A549 (cell line): ENCODE results near the gene TSHB. TPM values are rescaled to one million over a fixed set of nuclear protein-coding genes. Genes with fewer than 3 reads are reported as not detected.

Source experiments
- ATAC-seq, 2 experiments: fragments of 200-7000 bp in 1 of 2; fragments of >200 bp in 1 of 2; cut with Nextera tagmentation in 1 of 2; cut with Tn5 transposase in 1 of 2; 3 replicates each; pipeline versions ENCODE4 v1.8.0 to v1.9.1; 2018 to 2020; ENCODE audit warnings: mild to moderate bottlenecking in 1 of 2, moderate library complexity in 1 of 2
- CTCF ChIA-PET: fragments of 300-600 bp; sonication (Branson Sonifier 250); formaldehyde crosslinking; extraction: SDS; loops from one replicate; lab custom pipeline; 2021; ENCODE audit warnings: antibody characterized with exemption, inconsistent platforms; lab: Yijun Ruan, JAX
- POLR2A ChIA-PET: fragments of 350-600 bp; formaldehyde crosslinking; extraction: SDS; loops from one replicate; lab custom pipeline; 2021; ENCODE audit warnings: antibody characterized with exemption, inconsistent platforms; lab: Yijun Ruan, JAX
- DNase-seq, 2 experiments: peaks; one replicate each; pipeline versions ENCODE4 v3.0.0 to v3.0.0-alpha.2; 2011 to 2016; ENCODE audit warnings: low read depth in 1 of 2, low spot score in 1 of 2
- FAIRE-seq: peaks from 2 replicates; lab custom pipeline; 2011; peaks lifted over from hg19 to GRCh38; lab: Jason Lieb, UNC
- H3K27ac ChIP-seq, 2 experiments: fragments of >200 bp; sonication (Bioruptor Twin); formaldehyde crosslinking; 3 replicates each; pipeline ENCODE4 v1.5.1; 2016 to 2017
- H3K4me1 ChIP-seq: fragments of >200 bp; sonication (Bioruptor Twin); formaldehyde crosslinking; 3 replicates; pipeline ENCODE4 v1.6.1; 2016
- H3K4me2 ChIP-seq: fragments of >200 bp; sonication (Bioruptor Twin); formaldehyde crosslinking; 3 replicates; pipeline ENCODE4 v1.6.1; 2016
- H3K4me3 ChIP-seq: fragments of >200 bp; sonication (Bioruptor Twin); formaldehyde crosslinking; 3 replicates; pipeline ENCODE4 v1.5.1; 2016
- H3K9me3 ChIP-seq: fragments of >200 bp; sonication (Bioruptor Twin); formaldehyde crosslinking; 3 replicates; pipeline ENCODE4 v1.6.1; 2016
- CBX8 ChIP-seq: fragments of 200-600 bp; sonication (generic); IDR thresholded peaks from 2 replicates; pipeline ENCODE4 v1.6.1; 2016
- CTCF ChIP-seq: fragments of >200 bp; sonication (Bioruptor Twin); formaldehyde crosslinking; IDR thresholded peaks from 3 replicates; pipeline ENCODE4 v1.5.1; 2016
- EP300 ChIP-seq, 2 experiments: fragments of >200 bp; sonication (Bioruptor Twin); formaldehyde crosslinking; IDR thresholded peaks; 2 replicates in 1 of 2; 3 replicates in 1 of 2; pipeline ENCODE4 v1.6.1; 2016 to 2017
- HDAC2 ChIP-seq: fragments of 200-600 bp; sonication (generic); IDR thresholded peaks from 2 replicates; pipeline ENCODE4 v1.6.1; 2016
- HMGXB4 ChIP-seq: fragments of 250-450 bp; sonication (Bioruptor Pico); IDR thresholded peaks from 2 replicates; pipeline ENCODE4 v1.5.0; 2021; ENCODE audit warnings: mild to moderate bottlenecking, moderate library complexity, borderline replicate concordance
- HOXB13 ChIP-seq: fragments of 250-450 bp; sonication (Bioruptor Pico); IDR thresholded peaks from 2 replicates; pipeline ENCODE4 v1.5.0; 2020; ENCODE audit warnings: low read depth, mild to moderate bottlenecking, moderate library complexity
- HOXB5 ChIP-seq: fragments of 250-450 bp; sonication (Bioruptor Pico); IDR thresholded peaks from 2 replicates; pipeline ENCODE4 v1.5.0; 2020; ENCODE audit warnings: mild to moderate bottlenecking, moderate library complexity
- JUNB ChIP-seq: fragments of >200 bp; sonication (Bioruptor Twin); formaldehyde crosslinking; IDR thresholded peaks from 2 replicates; pipeline ENCODE4 v1.6.1; 2016
- KDM5A ChIP-seq: fragments of 200-600 bp; sonication (generic); IDR thresholded peaks from 2 replicates; pipeline ENCODE4 v1.6.1; 2016; ENCODE audit warnings: antibody characterized with exemption, mild to moderate bottlenecking
- MAZ ChIP-seq: fragments of 150-350 bp; IDR thresholded peaks from 2 replicates; pipeline ENCODE4 v1.6.1; 2014; ENCODE audit warnings: antibody characterized with exemption, low read depth, low read length, borderline replicate concordance
- NR3C1 ChIP-seq: fragments of >200 bp; sonication (Bioruptor Twin); formaldehyde crosslinking; IDR thresholded peaks from 3 replicates; pipeline ENCODE4 v1.6.1; 2017
- PHF8 ChIP-seq: fragments of 200-600 bp; sonication (generic); IDR thresholded peaks from 2 replicates; pipeline ENCODE4 v1.6.1; 2016; ENCODE audit warnings: low read depth, mild to moderate bottlenecking, antibody characterized with exemption, moderate library complexity, borderline replicate concordance
- RAD21 ChIP-seq, 2 experiments: fragments of >200 bp in 1 of 2; sonication (Bioruptor Twin) in 1 of 2; formaldehyde crosslinking in 1 of 2; IDR thresholded peaks in 1 of 2; conservative IDR thresholded peaks in 1 of 2; 2 replicates in 1 of 2; 3 replicates in 1 of 2; pipeline ENCODE4 v1.6.1; 2012 to 2018; ENCODE audit warnings: inconsistent platforms in 1 of 2
- RCOR1 ChIP-seq: fragments of 150-350 bp; IDR thresholded peaks from 2 replicates; pipeline ENCODE4 v1.6.1; 2014; ENCODE audit warnings: antibody characterized with exemption, low read length, low read depth
- RNF2 ChIP-seq: fragments of 200-600 bp; sonication (generic); IDR thresholded peaks from 2 replicates; pipeline ENCODE4 v1.6.1; 2016; ENCODE audit warnings: low read depth, mild to moderate bottlenecking, antibody characterized with exemption, moderate library complexity, borderline replicate concordance
- SMC3 ChIP-seq: fragments of >200 bp; sonication (Bioruptor Twin); formaldehyde crosslinking; IDR thresholded peaks from 3 replicates; pipeline ENCODE4 v1.6.1; 2018; ENCODE audit warnings: inconsistent platforms
- TP53 ChIP-seq: fragments of 250-450 bp; sonication (Bioruptor Pico); IDR thresholded peaks from 2 replicates; pipeline ENCODE4 v1.5.0; 2021; ENCODE audit warnings: mild to moderate bottlenecking, moderate library complexity
- ZC3H11A ChIP-seq: fragments of 450-650 bp; IDR thresholded peaks from 2 replicates; pipeline ENCODE4 v1.6.1; 2014; ENCODE audit warnings: antibody characterized with exemption, mild to moderate bottlenecking
- WGBS: methylation state at CpG from one replicate; pipeline ENCODE4 v1.1.6; 2017; ENCODE audit errors: missing lambda C conversion rate; 5-methylcytosine and 5-hydroxymethylcytosine counted together
- polyA plus RNA-seq, 4 experiments: library from polyadenylated mRNA; depleted of rRNA in 3 of 4; stranded (reverse); fragments of >200 nt; fragmentation: RNase III in 1 of 4; extraction: RNeasy Plus Mini Kit Qiagen cat#74134 plus additional on column Dnase treatment in 1 of 4; gene quantifications; 2 replicates in 3 of 4; 3 replicates in 1 of 4; pipeline ENCODE4 v1.2.3, GENCODE V29; 2011 to 2017
- TF ChIP-seq, protein P1 (sequence below): fragments of 250-450 bp; sonication (Bioruptor Pico); IDR thresholded peaks from 2 replicates; pipeline ENCODE4 v1.5.0; 2020; ENCODE audit warnings: low read depth, mild to moderate bottlenecking, moderate library complexity
- TF ChIP-seq, protein P2 (sequence below): fragments of 200-600 bp; sonication (generic); IDR thresholded peaks from 2 replicates; pipeline ENCODE4 v1.6.1; 2016; ENCODE audit warnings: antibody characterized with exemption, mild to moderate bottlenecking, moderate library complexity
- TF ChIP-seq, protein P3 (sequence below): fragments of >200 bp; sonication (Bioruptor Twin); formaldehyde crosslinking; IDR thresholded peaks from 3 replicates; pipeline ENCODE4 v1.6.1; 2016

The TSHB gene
- polyA plus RNA-seq, 2 of the 4 experiments (the other 2 are of a cell fraction), result not detected

DNA sequence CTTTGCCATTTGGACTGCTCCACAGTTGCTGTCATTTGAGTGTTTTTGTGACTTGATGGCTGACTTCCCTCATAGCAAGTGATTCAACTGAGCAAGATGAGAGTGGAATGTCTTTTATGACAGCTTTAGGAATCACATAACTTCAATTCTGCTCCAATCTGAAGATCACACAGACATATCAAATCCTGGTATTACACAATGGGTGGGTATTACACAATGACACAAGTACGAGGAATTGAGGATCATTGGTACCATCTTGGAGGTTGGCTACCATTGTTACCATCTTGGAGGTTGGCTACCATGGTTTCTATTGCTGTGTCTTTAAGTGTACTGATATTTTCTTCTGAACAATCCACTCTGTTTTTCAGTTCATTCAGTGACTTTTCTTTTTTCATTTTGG is 8.5 kb upstream of the TSHB start:
- Histone ChIP-seq H3K9me3 (no peaks in the 10 kb centered on the region), H3K4me1 (no peaks in the 10 kb centered on the region), H3K27ac (no peak overlapping the region), H3K4me2 (no peak overlapping the region), H3K4me3 (no peak overlapping the region)
- 6% methylated on average over 1 of the region's 1 CpG for WGBS
- FAIRE-seq, result no peak
- no peak for ATAC-seq
- POLR2A ChIA-PET, result no interaction called here
- CTCF ChIA-PET, result no interaction called here
- TF ChIP-seq RNF2 (no peak), ZC3H11A (no peak), TP53 (no peak), KDM5A (no peak), NR3C1 (no peak), JUNB (no peak), RCOR1 (no peak), HOXB5 (CRISPR knock-in tag) (no peak)
- TF ChIP-seq, protein P1, sequence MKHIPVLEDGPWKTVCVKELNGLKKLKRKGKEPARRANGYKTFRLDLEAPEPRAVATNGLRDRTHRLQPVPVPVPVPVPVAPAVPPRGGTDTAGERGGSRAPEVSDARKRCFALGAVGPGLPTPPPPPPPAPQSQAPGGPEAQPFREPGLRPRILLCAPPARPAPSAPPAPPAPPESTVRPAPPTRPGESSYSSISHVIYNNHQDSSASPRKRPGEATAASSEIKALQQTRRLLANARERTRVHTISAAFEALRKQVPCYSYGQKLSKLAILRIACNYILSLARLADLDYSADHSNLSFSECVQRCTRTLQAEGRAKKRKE (CRISPR knock-in tag), result no peak
- DNase-seq, result no peak

DNA sequence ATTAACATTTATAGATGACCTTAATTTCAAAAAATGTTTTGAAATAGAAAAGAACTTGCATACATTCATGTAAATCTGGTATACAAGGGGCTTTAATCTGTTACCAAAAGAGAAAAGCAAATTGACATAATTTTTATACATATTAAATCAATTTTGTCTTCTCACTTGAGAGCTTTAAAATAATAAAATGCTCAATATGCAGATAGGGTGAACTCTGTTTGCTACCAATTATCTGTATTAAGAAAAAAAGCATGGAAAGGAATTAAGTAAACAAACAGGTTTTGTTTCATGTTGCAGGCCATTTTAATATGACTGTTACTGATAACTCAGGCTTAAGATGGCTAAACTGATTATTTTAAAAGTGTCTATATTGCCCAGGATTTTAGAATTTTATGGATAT is 6.0 kb upstream of the TSHB start:
- H3K4me3 ChIP-seq, result no peak overlapping the region
- H3K9me3 ChIP-seq, result no peaks in the 10 kb centered on the region
- H3K27ac ChIP-seq, result no peak overlapping the region
- TF ChIP-seq HMGXB4 (CRISPR knock-in tag) (no peak), HOXB13 (CRISPR knock-in tag) (no peak), CBX8 (no peak), RNF2 (no peak), MAZ (no peak), EP300 (IDR thresholded peaks at IDR 0.05) (no peak), SMC3 (no peak), RAD21 (conservative IDR thresholded peaks at IDR 0.05 in 1 of 2, IDR thresholded peaks at IDR 0.05 in 1 of 2) (no peak), RCOR1 (no peak), HDAC2 (no peak), PHF8 (no peak), CTCF (no peak)
- TF ChIP-seq, protein P2, sequence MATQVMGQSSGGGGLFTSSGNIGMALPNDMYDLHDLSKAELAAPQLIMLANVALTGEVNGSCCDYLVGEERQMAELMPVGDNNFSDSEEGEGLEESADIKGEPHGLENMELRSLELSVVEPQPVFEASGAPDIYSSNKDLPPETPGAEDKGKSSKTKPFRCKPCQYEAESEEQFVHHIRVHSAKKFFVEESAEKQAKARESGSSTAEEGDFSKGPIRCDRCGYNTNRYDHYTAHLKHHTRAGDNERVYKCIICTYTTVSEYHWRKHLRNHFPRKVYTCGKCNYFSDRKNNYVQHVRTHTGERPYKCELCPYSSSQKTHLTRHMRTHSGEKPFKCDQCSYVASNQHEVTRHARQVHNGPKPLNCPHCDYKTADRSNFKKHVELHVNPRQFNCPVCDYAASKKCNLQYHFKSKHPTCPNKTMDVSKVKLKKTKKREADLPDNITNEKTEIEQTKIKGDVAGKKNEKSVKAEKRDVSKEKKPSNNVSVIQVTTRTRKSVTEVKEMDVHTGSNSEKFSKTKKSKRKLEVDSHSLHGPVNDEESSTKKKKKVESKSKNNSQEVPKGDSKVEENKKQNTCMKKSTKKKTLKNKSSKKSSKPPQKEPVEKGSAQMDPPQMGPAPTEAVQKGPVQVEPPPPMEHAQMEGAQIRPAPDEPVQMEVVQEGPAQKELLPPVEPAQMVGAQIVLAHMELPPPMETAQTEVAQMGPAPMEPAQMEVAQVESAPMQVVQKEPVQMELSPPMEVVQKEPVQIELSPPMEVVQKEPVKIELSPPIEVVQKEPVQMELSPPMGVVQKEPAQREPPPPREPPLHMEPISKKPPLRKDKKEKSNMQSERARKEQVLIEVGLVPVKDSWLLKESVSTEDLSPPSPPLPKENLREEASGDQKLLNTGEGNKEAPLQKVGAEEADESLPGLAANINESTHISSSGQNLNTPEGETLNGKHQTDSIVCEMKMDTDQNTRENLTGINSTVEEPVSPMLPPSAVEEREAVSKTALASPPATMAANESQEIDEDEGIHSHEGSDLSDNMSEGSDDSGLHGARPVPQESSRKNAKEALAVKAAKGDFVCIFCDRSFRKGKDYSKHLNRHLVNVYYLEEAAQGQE, result no peak
- TF ChIP-seq, protein P3, sequence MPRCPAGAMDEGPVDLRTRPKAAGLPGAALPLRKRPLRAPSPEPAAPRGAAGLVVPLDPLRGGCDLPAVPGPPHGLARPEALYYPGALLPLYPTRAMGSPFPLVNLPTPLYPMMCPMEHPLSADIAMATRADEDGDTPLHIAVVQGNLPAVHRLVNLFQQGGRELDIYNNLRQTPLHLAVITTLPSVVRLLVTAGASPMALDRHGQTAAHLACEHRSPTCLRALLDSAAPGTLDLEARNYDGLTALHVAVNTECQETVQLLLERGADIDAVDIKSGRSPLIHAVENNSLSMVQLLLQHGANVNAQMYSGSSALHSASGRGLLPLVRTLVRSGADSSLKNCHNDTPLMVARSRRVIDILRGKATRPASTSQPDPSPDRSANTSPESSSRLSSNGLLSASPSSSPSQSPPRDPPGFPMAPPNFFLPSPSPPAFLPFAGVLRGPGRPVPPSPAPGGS, result no peak
- CTCF ChIA-PET, result no interaction called here
- H3K4me1 ChIP-seq, result no peaks in the 10 kb centered on the region
- no peak for ATAC-seq
- no peak for FAIRE-seq
- no peak for DNase-seq
- H3K4me2 ChIP-seq, result no peak overlapping the region
- POLR2A ChIA-PET, result no interaction called here
